Mesenchymal stem cell (in vitro differentiated cells and primary cell): ENCODE measurements around the gene TYSND1.
"Not testable (repeated sequence)": the region's sequence is repeated elsewhere in the genome, so short reads cannot be mapped to it uniquely, and the experiment has no call there.

ENCODE experiments used
- DNase-seq: peaks from one replicate; pipeline ENCODE4 v3.0.0-alpha.2; 2013
- H2AFZ ChIP-seq: one replicate; pipeline ENCODE4 v1.6.1; 2013; ENCODE audit warnings: low read depth, mild to moderate bottlenecking, control low read depth, inconsistent platforms, low read length, moderate library complexity
- H2AK5ac ChIP-seq: 2 replicates; pipeline ENCODE4 v1.6.1; 2013; ENCODE audit warnings: low read length, moderate library complexity, mild to moderate bottlenecking, inconsistent platforms; ENCODE audit not compliant: severe bottlenecking
- H2BK120ac ChIP-seq: one replicate; pipeline ENCODE4 v1.6.1; 2013; ENCODE audit warnings: low read depth, mild to moderate bottlenecking, inconsistent platforms, low read length, moderate library complexity
- H2BK12ac ChIP-seq, 2 experiments: one replicate each; pipeline ENCODE4 v1.6.1; 2013; ENCODE audit warnings: inconsistent platforms in 2 of 2, low read length in 2 of 2, mild to moderate bottlenecking in 2 of 2, moderate library complexity in 2 of 2, control low read depth in 1 of 2
- H2BK15ac ChIP-seq: one replicate; pipeline ENCODE4 v1.6.1; 2013; ENCODE audit warnings: mild to moderate bottlenecking, low read depth, inconsistent platforms; ENCODE audit not compliant: poor library complexity, severe bottlenecking
- H2BK5ac ChIP-seq: 2 replicates; pipeline ENCODE4 v1.6.1; 2013; ENCODE audit warnings: low read depth, mild to moderate bottlenecking, low read length, control low read depth, inconsistent platforms; ENCODE audit not compliant: poor library complexity, severe bottlenecking
- H3K14ac ChIP-seq, 2 experiments: one replicate each; pipeline ENCODE4 v1.6.1; 2013; ENCODE audit warnings: inconsistent platforms in 2 of 2, low read length in 2 of 2, control low read depth in 1 of 2, mild to moderate bottlenecking in 1 of 2, moderate library complexity in 1 of 2
- H3K18ac ChIP-seq, 2 experiments: one replicate each; pipeline ENCODE4 v1.6.1; 2013; ENCODE audit warnings: inconsistent platforms in 2 of 2, low read length in 2 of 2, control low read depth in 1 of 2, low read depth in 1 of 2, mild to moderate bottlenecking in 1 of 2
- H3K23ac ChIP-seq, 2 experiments: one replicate each; pipeline ENCODE4 v1.6.1; 2013; ENCODE audit warnings: inconsistent platforms in 2 of 2, low read length in 2 of 2, mild to moderate bottlenecking in 2 of 2, moderate library complexity in 2 of 2, control low read depth in 1 of 2
- H3K27ac ChIP-seq: 2 replicates; pipeline ENCODE4 v1.5.1; 2013; ENCODE audit warnings: mild to moderate bottlenecking, moderate library complexity, low read length, control low read depth, inconsistent platforms; ENCODE audit not compliant: poor library complexity, severe bottlenecking
- H3K27me3 ChIP-seq, 2 experiments: 2 replicates each; pipeline versions ENCODE4 v1.6.1 to v1.7.0; 2013; ENCODE audit warnings: low read length in 2 of 2, mild to moderate bottlenecking in 2 of 2, moderate library complexity in 2 of 2, control low read depth in 1 of 2, inconsistent platforms in 1 of 2; ENCODE audit not compliant: control insufficient read depth in 1 of 2, insufficient read depth in 1 of 2
- H3K36me3 ChIP-seq, 2 experiments: 2 replicates each; pipeline versions ENCODE4 v1.6.1 to v1.7.0; 2013; ENCODE audit warnings: low read length in 2 of 2, control low read depth in 1 of 2, inconsistent platforms in 1 of 2, low read depth in 1 of 2, mild to moderate bottlenecking in 1 of 2; ENCODE audit not compliant: insufficient read depth in 2 of 2, control insufficient read depth in 1 of 2
- H3K4ac ChIP-seq, 2 experiments: one replicate each; pipeline ENCODE4 v1.6.1; 2013; ENCODE audit warnings: inconsistent platforms in 2 of 2, low read length in 2 of 2, mild to moderate bottlenecking in 2 of 2, moderate library complexity in 2 of 2, control low read depth in 1 of 2, low read depth in 1 of 2
- H3K4me1 ChIP-seq: 2 replicates; pipeline ENCODE4 v1.6.1; 2013; ENCODE audit warnings: low read depth, low read length, control low read depth; ENCODE audit not compliant: control insufficient read depth, insufficient read depth
- H3K4me2 ChIP-seq: 2 replicates; pipeline ENCODE4 v1.6.1; 2013; ENCODE audit warnings: low read length, mild to moderate bottlenecking, inconsistent platforms; ENCODE audit not compliant: poor library complexity, severe bottlenecking
- H3K4me3 ChIP-seq, 2 experiments: 2 replicates each; pipeline versions ENCODE4 v1.5.1 to v1.7.0; 2013; ENCODE audit warnings: low read length in 2 of 2, mild to moderate bottlenecking in 2 of 2, control low read depth in 1 of 2, low read depth in 1 of 2; ENCODE audit not compliant: insufficient read depth in 1 of 2
- H3K79me1 ChIP-seq: replicated peaks from 2 replicates; pipeline ENCODE4 v1.6.1; 2013; ENCODE audit warnings: mild to moderate bottlenecking, control low read depth, low read length, inconsistent platforms; ENCODE audit not compliant: poor library complexity, severe bottlenecking
- H3K9ac ChIP-seq: 2 replicates; pipeline ENCODE4 v1.7.0; 2013; ENCODE audit warnings: mild to moderate bottlenecking, low read length, moderate library complexity
- H3K9me3 ChIP-seq: 2 replicates; pipeline ENCODE4 v1.7.0; 2013; ENCODE audit warnings: mild to moderate bottlenecking, low read length; ENCODE audit not compliant: control insufficient read depth
- H4K8ac ChIP-seq: one replicate; pipeline ENCODE4 v1.6.1; 2013; ENCODE audit warnings: inconsistent platforms, mild to moderate bottlenecking, low read length, moderate library complexity
- H4K91ac ChIP-seq: one replicate; pipeline ENCODE4 v1.6.1; 2013; ENCODE audit warnings: mild to moderate bottlenecking, low read length, inconsistent platforms
- WGBS: methylation state at CpG from one replicate; pipeline ENCODE4 v1.1.7; 2013; ENCODE audit warnings: mixed read lengths; 5-methylcytosine and 5-hydroxymethylcytosine counted together

The TYSND1 gene

DNA sequence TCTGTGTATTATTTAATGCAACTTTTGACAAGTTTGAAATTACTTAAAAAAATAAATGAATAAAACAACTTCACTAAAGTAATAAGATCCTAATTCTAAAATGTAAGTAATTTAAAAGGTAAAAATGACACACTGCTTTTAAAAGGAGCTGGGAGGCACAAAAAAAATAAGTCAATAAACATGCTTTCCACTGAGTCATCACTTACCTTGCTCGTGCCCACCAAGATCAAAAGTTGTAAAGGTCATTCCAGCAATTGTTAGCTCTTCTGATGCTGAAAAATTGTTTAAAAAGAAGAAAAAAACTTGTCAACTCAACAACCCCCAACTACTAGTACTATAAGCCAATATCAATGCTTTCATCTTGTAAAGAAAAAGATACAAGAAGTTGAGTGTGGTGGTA lies 14.3 kb upstream of the TYSND1 start:
- WGBS: 60% methylated on average over 1 of the region's 1 CpG
- Histone ChIP-seq H2AK5ac (no peak overlapping the region), H3K4me3 (no peak overlapping the region), H3K9ac (no peak overlapping the region), H3K79me1 (peaks cover 10% of the 10 kb centered on the region), H3K27me3 (no peaks in the 10 kb centered on the region), H2BK5ac (no peak overlapping the region), H3K23ac (no peak overlapping the region), H3K4me1 (peaks cover 3% of the 10 kb centered on the region), H2BK12ac (no peak overlapping the region), H3K36me3 (peaks cover 17 to 89% of the 10 kb centered on the region in 2 experiments), H4K8ac (no peak overlapping the region), H4K91ac (no peak overlapping the region), H3K18ac (no peak overlapping the region), H3K14ac (no peak overlapping the region), H3K4ac (no peak overlapping the region), H2BK15ac (no peak overlapping the region), H2BK120ac (no peak overlapping the region), H2AFZ (no peak overlapping the region), H3K27ac (no peak overlapping the region), H3K9me3 (no peaks in the 10 kb centered on the region), H3K4me2 (no peak overlapping the region)
- no peak for DNase-seq

DNA sequence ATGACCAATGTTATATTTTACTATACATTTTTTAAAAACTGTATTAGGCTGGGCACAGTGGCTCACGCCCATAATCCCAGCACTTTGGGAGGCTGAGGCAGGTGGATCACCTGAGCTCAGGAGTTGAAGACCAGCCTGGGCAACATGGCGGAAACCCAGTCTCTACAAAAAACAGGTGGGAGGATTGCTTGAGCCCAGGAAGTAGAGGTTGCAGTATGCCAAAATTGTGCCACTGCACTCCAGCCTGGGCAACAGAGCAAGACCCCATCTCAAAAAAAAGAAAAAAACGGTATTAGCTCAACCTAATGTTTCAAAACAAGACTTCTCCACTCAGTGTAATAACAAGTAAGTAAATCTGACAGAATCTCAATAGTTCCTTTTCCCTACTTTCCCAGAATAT lies 12.9 kb upstream of the TYSND1 start:
- DNase-seq, H3K4me1 ChIP-seq, H3K27me3 ChIP-seq, H4K91ac ChIP-seq, H2BK120ac ChIP-seq, H2BK15ac ChIP-seq, H2BK12ac ChIP-seq, H3K9me3 ChIP-seq, H2AFZ ChIP-seq, H3K4ac ChIP-seq, H3K14ac ChIP-seq, H2BK5ac ChIP-seq, H3K4me2 ChIP-seq, H3K4me3 ChIP-seq, H2AK5ac ChIP-seq, H3K23ac ChIP-seq, H4K8ac ChIP-seq, H3K27ac ChIP-seq, H3K9ac ChIP-seq, H3K18ac ChIP-seq: not testable (repeated sequence)
- peaks cover 10% of the 10 kb centered on the region for H3K79me1 ChIP-seq
- peaks cover 17 to 92% of the 10 kb centered on the region in 2 experiments for H3K36me3 ChIP-seq
- 64% methylated on average over 3 of the region's 3 CpGs for WGBS

DNA sequence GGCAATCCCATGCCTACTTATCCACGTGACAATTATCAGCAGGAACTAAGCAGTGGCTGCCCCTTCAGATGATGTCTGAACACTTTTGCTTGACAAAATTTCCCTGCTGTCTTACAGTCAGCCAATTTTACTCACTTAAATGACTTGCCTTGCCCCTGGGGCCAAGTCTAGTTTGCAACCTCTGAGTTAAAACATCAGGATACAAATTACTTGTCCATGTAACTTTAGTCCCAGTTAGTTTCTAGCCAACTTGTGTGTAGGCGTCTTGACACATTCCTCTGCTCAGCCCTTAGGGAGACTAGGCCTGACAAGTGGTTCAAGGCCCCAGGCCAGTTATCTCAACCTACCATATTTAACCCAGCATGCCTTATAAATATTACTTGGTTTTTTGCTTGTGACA lies 11.6 kb upstream of the TYSND1 start:
- Histone ChIP-seq H2BK120ac (no peak overlapping the region), H2BK15ac (no peak overlapping the region), H3K79me1 (peaks cover 13% of the 10 kb centered on the region), H3K4me2 (peak overlapping the region; percentile 23), H3K36me3 (peaks cover 17 to 92% of the 10 kb centered on the region in 2 experiments), H4K8ac (no peak overlapping the region), H3K18ac (no peak overlapping the region), H2BK12ac (no peak overlapping the region), H3K9ac (peak overlapping the region; percentile 0), H3K9me3 (no peaks in the 10 kb centered on the region), H3K27me3 (no peaks in the 10 kb centered on the region), H3K14ac (no peak overlapping the region), H3K4me1 (peaks cover 3% of the 10 kb centered on the region), H3K4me3 (no peak overlapping the region), H2AFZ (no peak overlapping the region), H3K27ac (no peak overlapping the region), H2BK5ac (no peak overlapping the region), H2AK5ac (no peak overlapping the region), H3K4ac (no peak overlapping the region), H4K91ac (no peak overlapping the region), H3K23ac (no peak overlapping the region)
- DNase-seq: no peak
- 88% methylated on average over 2 of the region's 2 CpGs for WGBS

DNA sequence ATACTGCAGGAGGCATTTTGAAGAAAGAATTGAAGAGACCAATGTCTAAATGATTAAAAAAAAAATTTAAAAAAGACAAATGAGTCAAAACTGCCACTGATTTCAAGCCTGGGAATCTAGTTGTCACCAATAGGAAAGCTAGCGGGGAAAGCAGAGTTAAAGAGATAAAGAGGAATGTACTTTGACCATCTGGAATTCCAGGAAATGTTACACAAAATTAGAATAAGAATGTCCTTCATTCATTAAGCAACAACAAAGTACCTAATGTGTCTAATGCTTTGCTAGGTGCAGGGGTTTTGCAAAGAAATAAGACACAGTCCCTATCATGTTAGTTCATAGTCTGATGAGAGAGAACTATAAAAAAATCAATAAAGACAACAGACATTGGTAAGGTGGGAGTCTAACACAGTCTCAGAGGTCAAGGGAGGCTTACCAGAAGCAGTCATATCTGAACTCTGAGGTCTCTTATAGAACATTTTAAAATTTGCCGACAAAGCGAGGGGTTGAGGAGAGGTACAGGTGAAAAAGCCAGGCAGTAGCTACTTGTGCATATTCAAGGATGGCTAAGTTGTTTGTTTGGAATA lies 8.8 kb upstream of the TYSND1 start:
- peaks cover 25 to 99% of the 10 kb centered on the region in 2 experiments for H3K36me3 ChIP-seq
- H3K27ac ChIP-seq: no peak overlapping the region
- H2AFZ ChIP-seq: no peak overlapping the region
- no peak overlapping the region for H3K23ac ChIP-seq
- no peaks in the 10 kb centered on the region for H3K27me3 ChIP-seq
- peaks cover 15% of the 10 kb centered on the region for H3K79me1 ChIP-seq
- H3K4me3 ChIP-seq: no peak overlapping the region
- DNase-seq: no peak
- H4K91ac ChIP-seq: no peak overlapping the region
- no peak overlapping the region for H3K18ac ChIP-seq
- H3K9ac ChIP-seq: no peak overlapping the region
- no peak overlapping the region for H2AK5ac ChIP-seq
- H2BK120ac ChIP-seq: no peak overlapping the region
- H2BK5ac ChIP-seq: no peak overlapping the region
- H3K4me2 ChIP-seq: no peak overlapping the region
- H3K9me3 ChIP-seq: no peaks in the 10 kb centered on the region
- no peaks in the 10 kb centered on the region for H3K4me1 ChIP-seq
- WGBS: 60% methylated on average over 3 of the region's 3 CpGs
- no peak overlapping the region for H3K4ac ChIP-seq
- no peak overlapping the region for H4K8ac ChIP-seq
- no peak overlapping the region for H2BK12ac ChIP-seq
- H2BK15ac ChIP-seq: no peak overlapping the region
- H3K14ac ChIP-seq: no peak overlapping the region
